HEK293 (cell line): Measurements from ENCODE around the gene SLC30A3.

Experiments
- CTCF ChIA-PET: fragments of 350-600 bp; formaldehyde crosslinking; extraction: SDS; loops from one replicate; lab custom pipeline; 2021; ENCODE audit warnings: antibody characterized with exemption; lab: Yijun Ruan, JAX
- POLR2A ChIA-PET: fragments of 300-600 bp; formaldehyde crosslinking; extraction: SDS; loops from one replicate; lab custom pipeline; 2020; ENCODE audit warnings: antibody characterized with exemption, inconsistent platforms; lab: Yijun Ruan, JAX
- H3K27ac ChIP-seq: fragments of 200-500 bp; sonication (Bioruptor generic); 2 replicates; pipeline ENCODE4 v1.5.1; 2014; ENCODE audit warnings: low read depth, low read length, control low read depth, inconsistent platforms; ENCODE audit errors: extremely low read depth
- H3K36me3 ChIP-seq, 2 experiments: fragments of 200-500 bp in 1 of 2; sonication (Bioruptor generic) in 1 of 2; 1 replicate in 1 of 2; 2 replicates in 1 of 2; pipeline ENCODE4 v1.5.1; 2014 to 2017; ENCODE audit warnings: inconsistent platforms in 2 of 2, low read length in 2 of 2; ENCODE audit not compliant: control insufficient read depth in 2 of 2, insufficient read depth in 1 of 2
- H3K4me1 ChIP-seq: fragments of 200-500 bp; sonication (Bioruptor generic); 2 replicates; pipeline ENCODE4 v1.5.1; 2014; ENCODE audit warnings: mild to moderate bottlenecking, low read length, inconsistent platforms; ENCODE audit not compliant: control insufficient read depth, insufficient read depth
- H3K4me3 ChIP-seq: 2 replicates; pipeline ENCODE4 v1.5.1; 2011; ENCODE audit warnings: low read depth, mild to moderate bottlenecking, control low read depth, low read length, moderate library complexity
- H3K9me3 ChIP-seq: fragments of 200-500 bp; sonication (Bioruptor generic); 2 replicates; pipeline ENCODE4 v1.5.1; 2014; ENCODE audit warnings: low read depth, low read length, inconsistent platforms; ENCODE audit not compliant: control insufficient read depth, insufficient read depth
- ATF2 ChIP-seq: fragments of 450-650 bp; formaldehyde crosslinking; IDR thresholded peaks from 2 replicates; pipeline ENCODE4 v1.5.1; 2016; ENCODE audit warnings: missing biosample characterization, missing genetic modification characterization, low read depth
- BCL11B ChIP-seq: fragments of 450-650 bp; formaldehyde crosslinking; IDR thresholded peaks from 2 replicates; pipeline ENCODE4 v1.5.1; 2016; ENCODE audit warnings: low read depth, missing biosample characterization, missing genetic modification characterization
- GLI2 ChIP-seq: fragments of 450-650 bp; formaldehyde crosslinking; IDR thresholded peaks from 2 replicates; pipeline ENCODE4; 2017; ENCODE audit warnings: missing biosample characterization, missing genetic modification characterization, low read depth, borderline replicate concordance
- OSR2 ChIP-seq: fragments of 450-650 bp; formaldehyde crosslinking; IDR thresholded peaks from 2 replicates; pipeline ENCODE4 v1.5.1; 2016; ENCODE audit warnings: missing biosample characterization, missing genetic modification characterization
- SCRT1 ChIP-seq: fragments of 450-650 bp; formaldehyde crosslinking; IDR thresholded peaks from 2 replicates; pipeline ENCODE4 v1.5.1; 2016; ENCODE audit warnings: missing biosample characterization, missing genetic modification characterization, borderline replicate concordance
- SCRT2 ChIP-seq: fragments of 450-650 bp; formaldehyde crosslinking; IDR thresholded peaks from 2 replicates; pipeline ENCODE4 v1.5.1; 2016; ENCODE audit warnings: missing biosample characterization, missing genetic modification characterization
- SP3 ChIP-seq: fragments of 450-650 bp; formaldehyde crosslinking; IDR thresholded peaks from 2 replicates; pipeline ENCODE4 v1.5.1; 2016; ENCODE audit warnings: missing biosample characterization, missing genetic modification characterization
- ZBTB17 ChIP-seq: fragments of 450-650 bp; formaldehyde crosslinking; IDR thresholded peaks from 2 replicates; pipeline ENCODE4 v1.5.1; 2016; ENCODE audit warnings: missing biosample characterization, missing genetic modification characterization
- ZFP37 ChIP-seq: fragments of 450-650 bp; formaldehyde crosslinking; IDR thresholded peaks from 2 replicates; pipeline ENCODE4 v1.5.1; 2016; ENCODE audit warnings: missing biosample characterization, missing genetic modification characterization
- ZFP69B ChIP-seq: fragments of 450-650 bp; formaldehyde crosslinking; IDR thresholded peaks from 2 replicates; pipeline ENCODE4 v1.5.1; 2016; ENCODE audit warnings: missing biosample characterization, missing genetic modification characterization
- ZIC2 ChIP-seq: fragments of 450-650 bp; formaldehyde crosslinking; IDR thresholded peaks from 2 replicates; pipeline ENCODE4 v1.5.1; 2016; ENCODE audit warnings: missing biosample characterization, missing genetic modification characterization
- ZNF112 ChIP-seq: fragments of 450-650 bp; formaldehyde crosslinking; IDR thresholded peaks from 2 replicates; pipeline ENCODE4 v1.5.0; 2017; ENCODE audit warnings: missing biosample characterization, missing genetic modification characterization
- ZNF121 ChIP-seq: fragments of 450-650 bp; formaldehyde crosslinking; IDR thresholded peaks from 2 replicates; pipeline ENCODE4 v1.5.1; 2016; ENCODE audit warnings: missing biosample characterization, missing genetic modification characterization
- ZNF132 ChIP-seq: fragments of 450-650 bp; formaldehyde crosslinking; IDR thresholded peaks from 2 replicates; pipeline ENCODE4 v1.5.1; 2017; ENCODE audit warnings: missing biosample characterization, missing genetic modification characterization, borderline replicate concordance
- ZNF138 ChIP-seq: fragments of 450-650 bp; formaldehyde crosslinking; IDR thresholded peaks from 2 replicates; pipeline ENCODE4 v1.5.1; 2016; ENCODE audit warnings: missing biosample characterization, missing genetic modification characterization, borderline replicate concordance
- ZNF175 ChIP-seq: fragments of 450-650 bp; formaldehyde crosslinking; IDR thresholded peaks from 2 replicates; pipeline ENCODE4 v1.5.1; 2016; ENCODE audit warnings: missing biosample characterization, missing genetic modification characterization
- ZNF223 ChIP-seq: fragments of 450-650 bp; formaldehyde crosslinking; IDR thresholded peaks from 2 replicates; pipeline ENCODE4 v1.5.1; 2016; ENCODE audit warnings: missing biosample characterization, missing genetic modification characterization
- ZNF266 ChIP-seq: fragments of 450-650 bp; formaldehyde crosslinking; IDR thresholded peaks from 2 replicates; pipeline ENCODE4 v1.5.1; 2016; ENCODE audit warnings: missing biosample characterization, missing genetic modification characterization, low read depth
- ZNF311 ChIP-seq: fragments of 450-650 bp; formaldehyde crosslinking; IDR thresholded peaks from 2 replicates; pipeline ENCODE4 v1.5.1; 2017; ENCODE audit warnings: missing biosample characterization, missing genetic modification characterization, borderline replicate concordance
- ZNF394 ChIP-seq: fragments of 450-650 bp; formaldehyde crosslinking; IDR thresholded peaks from 2 replicates; pipeline ENCODE4 v1.5.1; 2016; ENCODE audit warnings: missing biosample characterization, missing genetic modification characterization, mild to moderate bottlenecking, moderate library complexity, borderline replicate concordance
- ZNF404 ChIP-seq: fragments of 450-650 bp; formaldehyde crosslinking; IDR thresholded peaks from 2 replicates; pipeline ENCODE4 v1.5.1; 2017; ENCODE audit warnings: missing biosample characterization, missing genetic modification characterization
- ZNF416 ChIP-seq: fragments of 450-650 bp; formaldehyde crosslinking; IDR thresholded peaks from 2 replicates; pipeline ENCODE4 v1.5.1; 2016; ENCODE audit warnings: missing biosample characterization, missing genetic modification characterization
- ZNF423 ChIP-seq: fragments of 450-650 bp; formaldehyde crosslinking; IDR thresholded peaks from 2 replicates; pipeline ENCODE4 v1.5.1; 2016; ENCODE audit warnings: missing biosample characterization, missing genetic modification characterization
- ZNF544 ChIP-seq: fragments of 450-650 bp; formaldehyde crosslinking; IDR thresholded peaks from 2 replicates; pipeline ENCODE4 v1.5.0; 2017; ENCODE audit warnings: missing biosample characterization, missing genetic modification characterization
- ZNF623 ChIP-seq: fragments of 450-650 bp; formaldehyde crosslinking; IDR thresholded peaks from 2 replicates; pipeline ENCODE4 v1.5.1; 2016; ENCODE audit warnings: missing biosample characterization, missing genetic modification characterization
- ZNF626 ChIP-seq: fragments of 450-650 bp; sonication (Bioruptor Pico); formaldehyde crosslinking; IDR thresholded peaks from 2 replicates; pipeline ENCODE4 v1.5.1; 2018; ENCODE audit warnings: missing biosample characterization, missing genetic modification characterization, inconsistent platforms
- ZNF660 ChIP-seq: fragments of 450-650 bp; IDR thresholded peaks from 2 replicates; pipeline ENCODE4 v1.5.1; 2018; ENCODE audit warnings: missing biosample characterization, mild to moderate bottlenecking, missing genetic modification characterization
- ZNF776 ChIP-seq: fragments of 450-650 bp; formaldehyde crosslinking; IDR thresholded peaks from 2 replicates; pipeline ENCODE4 v1.5.0; 2017; ENCODE audit warnings: missing biosample characterization, missing genetic modification characterization, borderline replicate concordance
- ZXDB ChIP-seq: fragments of 450-650 bp; formaldehyde crosslinking; IDR thresholded peaks from 2 replicates; pipeline ENCODE4 v1.5.1; 2016; ENCODE audit warnings: missing biosample characterization, missing genetic modification characterization
- TF ChIP-seq, protein P1 (sequence below): fragments of 450-650 bp; formaldehyde crosslinking; IDR thresholded peaks from 2 replicates; pipeline ENCODE4 v1.5.1; 2016; ENCODE audit warnings: missing biosample characterization, missing genetic modification characterization
- TF ChIP-seq, protein P2 (sequence below): fragments of 450-650 bp; formaldehyde crosslinking; IDR thresholded peaks from 2 replicates; pipeline ENCODE4 v1.5.1; 2017; ENCODE audit warnings: missing biosample characterization, missing genetic modification characterization
- TF ChIP-seq, protein P3 (sequence below): fragments of 450-650 bp; formaldehyde crosslinking; IDR thresholded peaks from 2 replicates; pipeline ENCODE4 v1.5.1; 2016; ENCODE audit warnings: missing biosample characterization, missing genetic modification characterization

SLC30A3 gene

DNA sequence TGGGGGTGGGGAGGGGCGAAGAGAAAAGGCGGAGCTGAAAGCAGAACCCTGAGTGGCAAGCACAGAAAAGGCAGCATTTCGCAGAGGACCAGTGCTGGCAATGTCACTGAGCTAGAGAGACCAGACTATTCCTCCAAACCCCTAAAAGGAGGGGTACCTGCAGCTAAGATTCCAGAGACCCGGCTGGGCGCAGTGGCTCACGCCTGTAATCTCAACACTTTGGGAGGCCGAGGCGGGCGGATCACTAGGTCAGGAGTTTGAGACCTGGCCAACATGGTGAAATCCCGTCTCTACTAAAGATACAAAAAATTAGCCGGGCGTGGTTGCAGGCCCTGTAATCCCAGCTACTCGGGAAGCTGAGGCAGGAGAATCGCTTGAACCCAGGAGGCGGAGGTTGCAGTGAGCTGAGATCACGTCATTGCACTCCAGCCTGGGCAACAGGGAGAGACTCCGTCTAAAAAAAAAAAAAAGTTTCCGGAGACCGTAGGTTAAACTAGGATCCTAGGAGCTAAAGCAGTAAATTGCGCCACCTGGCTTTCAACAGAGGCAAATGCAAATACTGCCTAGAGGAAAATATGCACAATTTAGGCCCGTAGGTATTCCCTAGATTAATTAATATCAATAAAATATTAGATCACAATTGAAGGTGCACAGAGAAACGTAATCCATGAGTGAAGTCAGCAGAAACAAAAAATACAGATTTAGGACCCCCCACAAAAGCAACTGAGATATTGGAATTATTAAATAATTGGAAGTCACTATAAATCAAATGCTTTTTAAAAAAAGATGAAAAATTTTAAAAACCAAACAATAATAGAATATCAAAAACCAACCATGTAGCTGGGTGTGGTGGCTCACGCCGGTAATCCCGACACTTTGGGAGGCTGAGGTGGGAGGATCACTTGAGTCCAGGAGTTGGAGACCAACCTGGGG is 40.5 kb upstream of the SLC30A3 start:
- Histone ChIP-seq H3K4me1 (no peaks in the 10 kb centered on the region), H3K36me3 (peaks cover 0 to 3% of the 10 kb centered on the region in 2 experiments; a peak in 1 of 3 replicates), H3K9me3 (no peaks in the 10 kb centered on the region), H3K27ac (no peak overlapping the region), H3K4me3 (no peak overlapping the region)
- ChIA-PET POLR2A (interaction anchor here (1.0 to 1.5 kb wide), 6 partner anchors 8 to 270 kb away, joined by 3 to 10 read pairs (median 4); partner anchors contain the start of genes CAD, GTF3C2 and MPV17), CTCF (interaction anchor here (0.6 to 17.4 kb wide), 47 partner anchors 9 to 1633 kb away, joined by 3 to 211 read pairs (median 4); partner anchors contain the start of genes AGBL5, MPV17, SLC30A3 and TRIM54)
- TF ChIP-seq, protein P1, sequence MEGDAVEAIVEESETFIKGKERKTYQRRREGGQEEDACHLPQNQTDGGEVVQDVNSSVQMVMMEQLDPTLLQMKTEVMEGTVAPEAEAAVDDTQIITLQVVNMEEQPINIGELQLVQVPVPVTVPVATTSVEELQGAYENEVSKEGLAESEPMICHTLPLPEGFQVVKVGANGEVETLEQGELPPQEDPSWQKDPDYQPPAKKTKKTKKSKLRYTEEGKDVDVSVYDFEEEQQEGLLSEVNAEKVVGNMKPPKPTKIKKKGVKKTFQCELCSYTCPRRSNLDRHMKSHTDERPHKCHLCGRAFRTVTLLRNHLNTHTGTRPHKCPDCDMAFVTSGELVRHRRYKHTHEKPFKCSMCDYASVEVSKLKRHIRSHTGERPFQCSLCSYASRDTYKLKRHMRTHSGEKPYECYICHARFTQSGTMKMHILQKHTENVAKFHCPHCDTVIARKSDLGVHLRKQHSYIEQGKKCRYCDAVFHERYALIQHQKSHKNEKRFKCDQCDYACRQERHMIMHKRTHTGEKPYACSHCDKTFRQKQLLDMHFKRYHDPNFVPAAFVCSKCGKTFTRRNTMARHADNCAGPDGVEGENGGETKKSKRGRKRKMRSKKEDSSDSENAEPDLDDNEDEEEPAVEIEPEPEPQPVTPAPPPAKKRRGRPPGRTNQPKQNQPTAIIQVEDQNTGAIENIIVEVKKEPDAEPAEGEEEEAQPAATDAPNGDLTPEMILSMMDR: peak; percentile 69; the same call in 1 of the 2 replicates
- TF ChIP-seq ZFP37 (tag by site-specific recombination) (no peak), ZIC2 (tag by site-specific recombination) (no peak), ZNF626 (tag by site-specific recombination) (no peak), ZNF311 (tag by site-specific recombination) (no peak), ZNF660 (tag by site-specific recombination) (peak; percentile 49; the same call in 1 of the 2 replicates), ZNF423 (tag by site-specific recombination) (no peak), ZNF223 (tag by site-specific recombination) (no peak), ATF2 (tag by site-specific recombination) (peak; percentile 89), ZNF132 (no peak), ZXDB (tag by site-specific recombination) (no peak), ZNF776 (tag by site-specific recombination) (no peak), ZNF394 (tag by site-specific recombination) (peak; percentile 89; the same call in 1 of the 2 replicates), ZNF121 (tag by site-specific recombination) (peak; percentile 73), GLI2 (tag by site-specific recombination) (no peak), ZNF544 (tag by site-specific recombination) (no peak), SP3 (tag by site-specific recombination) (no peak), ZNF175 (tag by site-specific recombination) (no peak), ZNF138 (no peak), OSR2 (tag by site-specific recombination) (no peak), ZNF112 (tag by site-specific recombination) (no peak), ZNF623 (tag by site-specific recombination) (no peak), SCRT1 (tag by site-specific recombination) (no peak), ZBTB17 (tag by site-specific recombination) (peak; percentile 79), BCL11B (tag by site-specific recombination) (no peak), ZNF416 (no peak), ZNF404 (tag by site-specific recombination) (no peak), SCRT2 (tag by site-specific recombination) (peak; percentile 85), ZFP69B (tag by site-specific recombination) (0 out of 2 replicates have a peak, but pooled peaks have one; percentile 12), ZNF266 (tag by site-specific recombination) (no peak)
- TF ChIP-seq, protein P2, sequence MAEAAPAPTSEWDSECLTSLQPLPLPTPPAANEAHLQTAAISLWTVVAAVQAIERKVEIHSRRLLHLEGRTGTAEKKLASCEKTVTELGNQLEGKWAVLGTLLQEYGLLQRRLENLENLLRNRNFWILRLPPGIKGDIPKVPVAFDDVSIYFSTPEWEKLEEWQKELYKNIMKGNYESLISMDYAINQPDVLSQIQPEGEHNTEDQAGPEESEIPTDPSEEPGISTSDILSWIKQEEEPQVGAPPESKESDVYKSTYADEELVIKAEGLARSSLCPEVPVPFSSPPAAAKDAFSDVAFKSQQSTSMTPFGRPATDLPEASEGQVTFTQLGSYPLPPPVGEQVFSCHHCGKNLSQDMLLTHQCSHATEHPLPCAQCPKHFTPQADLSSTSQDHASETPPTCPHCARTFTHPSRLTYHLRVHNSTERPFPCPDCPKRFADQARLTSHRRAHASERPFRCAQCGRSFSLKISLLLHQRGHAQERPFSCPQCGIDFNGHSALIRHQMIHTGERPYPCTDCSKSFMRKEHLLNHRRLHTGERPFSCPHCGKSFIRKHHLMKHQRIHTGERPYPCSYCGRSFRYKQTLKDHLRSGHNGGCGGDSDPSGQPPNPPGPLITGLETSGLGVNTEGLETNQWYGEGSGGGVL (tag by site-specific recombination): no peak
- TF ChIP-seq, protein P3, sequence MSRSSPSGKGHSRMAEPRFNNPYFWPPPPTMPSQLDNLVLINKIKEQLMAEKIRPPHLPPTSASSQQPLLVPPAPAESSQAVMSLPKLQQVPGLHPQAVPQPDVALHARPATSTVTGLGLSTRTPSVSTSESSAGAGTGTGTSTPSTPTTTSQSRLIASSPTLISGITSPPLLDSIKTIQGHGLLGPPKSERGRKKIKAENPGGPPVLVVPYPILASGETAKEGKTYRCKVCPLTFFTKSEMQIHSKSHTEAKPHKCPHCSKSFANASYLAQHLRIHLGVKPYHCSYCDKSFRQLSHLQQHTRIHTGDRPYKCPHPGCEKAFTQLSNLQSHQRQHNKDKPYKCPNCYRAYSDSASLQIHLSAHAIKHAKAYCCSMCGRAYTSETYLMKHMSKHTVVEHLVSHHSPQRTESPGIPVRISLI (tag by site-specific recombination): peak; percentile 94
